GM18867 (cell line): ENCODE measurements around the gene COL4A1.
"Not testable (repeated sequence)": the region's sequence is repeated elsewhere in the genome, so short reads cannot be mapped to it uniquely, and the experiment has no call there.

Experiments
- ATAC-seq: cut with Tn5 transposase; IDR thresholded peaks from one replicate; pipeline ENCODE4 v1.9.1; 2021; ENCODE audit warnings: mild to moderate bottlenecking, moderate library complexity; ENCODE audit not compliant: unreplicated experiment

Gene COL4A1

GRCh38 chr13:110324026-110324749, 17.2 kb upstream of the COL4A1 start:
- no peak for ATAC-seq

DNA sequence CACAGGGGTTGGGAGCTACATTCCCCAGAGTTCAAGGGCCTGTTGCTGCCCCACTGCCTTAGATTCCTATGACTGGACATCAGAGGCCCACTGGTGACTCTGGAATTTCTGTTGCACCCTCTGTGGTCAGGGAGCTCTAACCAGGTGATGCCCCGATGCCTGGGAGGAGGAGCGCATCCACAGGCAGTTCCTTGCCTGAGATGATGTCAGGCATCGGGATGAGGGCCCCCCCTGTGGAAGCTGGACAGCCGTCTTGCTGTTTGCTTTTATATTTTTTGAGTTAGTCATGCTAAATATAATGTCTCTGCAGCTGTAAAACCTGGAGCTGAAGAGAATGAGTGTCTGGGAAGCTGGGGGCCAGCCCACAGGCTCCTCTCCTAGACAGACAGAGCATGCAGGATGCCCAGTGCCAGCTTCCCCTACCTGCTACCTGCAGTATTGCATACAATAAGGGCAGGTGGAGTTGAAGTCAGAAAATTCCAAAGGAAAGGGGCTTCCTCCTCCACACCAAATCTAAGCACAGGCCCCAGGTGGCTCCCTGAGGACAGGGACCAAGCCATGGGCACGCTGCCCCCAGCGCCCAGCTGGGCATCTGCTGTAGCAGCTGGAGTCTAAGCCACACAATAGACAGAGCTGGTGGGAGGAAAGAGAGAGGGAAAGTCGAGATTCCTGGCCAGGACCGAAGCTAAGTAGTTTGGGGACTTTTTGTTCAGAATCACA, 16.4 kb upstream of the COL4A1 start:
- ATAC-seq: no peak

DNA sequence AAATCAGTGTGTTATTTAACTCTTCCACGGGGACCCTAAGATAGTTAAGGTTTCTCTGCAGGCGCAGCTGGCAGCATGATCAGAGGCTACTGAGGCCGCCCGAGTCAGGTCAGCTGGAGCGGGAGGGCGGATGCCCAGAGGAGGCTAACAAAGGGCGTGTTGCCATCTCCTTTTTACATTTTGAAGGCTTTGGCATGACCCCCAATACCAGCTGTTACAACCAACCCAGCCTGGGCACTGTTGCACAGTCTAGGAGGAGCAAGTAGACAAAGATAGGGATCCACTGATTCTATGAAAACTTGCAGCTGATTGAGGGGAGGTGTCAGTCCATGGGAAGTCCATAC, 15.8 kb upstream of the COL4A1 start:
- ATAC-seq: no peak

GRCh38 chr13:110322126-110322827, 15.3 kb upstream of the COL4A1 start:
- no peak for ATAC-seq

DNA sequence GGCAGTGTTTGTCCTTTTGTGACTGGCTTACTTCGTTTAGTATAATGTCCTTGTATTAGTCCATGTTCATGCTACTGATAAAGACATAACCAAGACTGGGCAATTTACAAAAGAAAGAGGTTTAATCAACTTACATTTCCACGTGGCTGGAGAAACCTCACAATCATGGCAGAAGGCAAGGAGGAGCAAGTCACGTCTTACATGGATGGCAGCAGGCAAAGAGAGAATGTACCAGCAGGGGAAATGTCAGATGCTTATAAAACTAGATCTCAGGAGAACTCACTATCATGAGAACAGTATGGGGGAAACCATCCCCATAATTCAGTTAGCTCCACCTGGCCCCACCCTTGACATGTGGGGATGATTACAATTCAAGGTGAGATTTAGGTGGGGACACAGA, 14.6 kb upstream of the COL4A1 start:
- not testable (repeated sequence) for ATAC-seq

DNA sequence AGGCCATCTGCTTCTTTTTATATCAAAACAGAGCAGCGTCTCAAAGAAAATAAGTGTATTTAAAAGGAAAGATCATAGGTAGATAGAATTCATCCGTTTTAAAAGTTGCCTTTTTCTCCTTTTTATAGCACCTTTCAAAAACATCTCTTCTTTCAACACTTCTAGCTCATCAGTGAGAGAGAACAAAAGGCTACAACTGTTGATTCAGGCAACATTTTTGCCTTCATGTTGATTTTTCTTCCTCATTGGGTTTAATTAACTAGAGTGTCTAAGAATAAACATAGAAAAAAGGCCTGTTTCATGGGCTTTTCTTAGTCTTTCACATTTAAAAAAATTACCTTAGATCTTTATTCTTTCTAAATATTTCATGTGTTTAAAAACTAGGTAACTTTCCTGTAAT, 13.7 kb upstream of the COL4A1 start:
- no peak for ATAC-seq

DNA sequence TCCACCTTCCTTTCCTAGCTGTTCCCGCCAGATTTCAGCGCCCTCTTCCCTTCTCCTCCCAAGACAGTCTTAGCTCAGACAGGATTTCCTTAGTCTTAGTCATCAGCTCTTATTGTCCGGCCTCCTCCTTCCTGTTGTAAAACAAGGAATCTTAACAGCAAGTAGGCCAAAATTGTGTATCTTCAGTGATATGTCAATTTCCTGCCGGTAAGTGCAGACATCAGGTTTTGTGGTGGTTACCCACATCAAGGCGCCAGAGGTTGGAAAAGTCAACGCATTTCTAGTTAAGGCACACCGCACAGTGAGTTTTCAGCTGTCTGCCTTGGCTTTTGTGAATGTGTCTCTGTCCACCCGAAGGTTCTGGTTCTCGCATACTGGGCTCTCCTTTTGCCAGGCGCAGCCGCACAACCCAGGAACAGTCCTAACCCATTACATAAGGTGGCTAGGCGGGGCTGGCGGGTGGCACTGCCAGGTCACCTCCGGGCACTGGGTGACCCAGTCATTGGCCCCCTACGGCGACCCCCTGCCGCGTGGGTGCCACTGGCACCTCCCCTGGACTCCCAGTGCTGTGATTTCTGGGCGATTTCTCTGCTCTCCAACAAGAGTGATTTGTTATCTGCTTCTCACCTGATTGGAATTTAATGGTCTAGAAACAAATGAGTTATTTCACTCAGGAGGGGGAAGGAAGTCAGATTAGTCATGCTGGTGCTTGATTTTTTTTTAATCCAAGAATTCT, 13.0 kb upstream of the COL4A1 start:
- ATAC-seq: no peak

GRCh38 chr13:110319397-110319773, 12.4 kb upstream of the COL4A1 start:
- no peak for ATAC-seq

GRCh38 chr13:110318920-110319319, 12.0 kb upstream of the COL4A1 start:
- ATAC-seq: no peak

- no peak for ATAC-seq
Measured at GRCh38 chr13:110317496-110318195, 10.7 kb upstream of the COL4A1 start.

GRCh38 chr13:110317093-110317492, 10.1 kb upstream of the COL4A1 start:
- ATAC-seq: no peak

DNA sequence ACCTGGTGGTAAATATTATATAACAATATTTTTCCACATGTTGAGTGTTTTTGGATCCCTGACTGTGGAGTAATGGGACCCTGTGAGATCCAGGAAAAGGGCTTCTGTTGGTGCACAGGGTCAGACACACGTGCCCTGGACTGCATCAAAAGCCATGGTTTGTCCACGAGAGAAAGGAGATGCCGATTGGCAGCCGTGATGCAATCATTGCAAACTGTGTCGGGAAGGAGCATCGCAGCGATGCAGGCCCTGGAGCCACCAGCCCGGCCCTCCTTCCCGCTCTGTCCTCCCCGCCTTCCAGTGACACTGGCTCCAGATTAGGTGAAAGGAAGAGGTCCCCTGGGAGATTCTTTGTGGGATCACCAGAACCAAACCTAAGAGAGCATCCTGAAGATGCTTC, 9.2 kb upstream of the COL4A1 start:
- no peak for ATAC-seq

DNA sequence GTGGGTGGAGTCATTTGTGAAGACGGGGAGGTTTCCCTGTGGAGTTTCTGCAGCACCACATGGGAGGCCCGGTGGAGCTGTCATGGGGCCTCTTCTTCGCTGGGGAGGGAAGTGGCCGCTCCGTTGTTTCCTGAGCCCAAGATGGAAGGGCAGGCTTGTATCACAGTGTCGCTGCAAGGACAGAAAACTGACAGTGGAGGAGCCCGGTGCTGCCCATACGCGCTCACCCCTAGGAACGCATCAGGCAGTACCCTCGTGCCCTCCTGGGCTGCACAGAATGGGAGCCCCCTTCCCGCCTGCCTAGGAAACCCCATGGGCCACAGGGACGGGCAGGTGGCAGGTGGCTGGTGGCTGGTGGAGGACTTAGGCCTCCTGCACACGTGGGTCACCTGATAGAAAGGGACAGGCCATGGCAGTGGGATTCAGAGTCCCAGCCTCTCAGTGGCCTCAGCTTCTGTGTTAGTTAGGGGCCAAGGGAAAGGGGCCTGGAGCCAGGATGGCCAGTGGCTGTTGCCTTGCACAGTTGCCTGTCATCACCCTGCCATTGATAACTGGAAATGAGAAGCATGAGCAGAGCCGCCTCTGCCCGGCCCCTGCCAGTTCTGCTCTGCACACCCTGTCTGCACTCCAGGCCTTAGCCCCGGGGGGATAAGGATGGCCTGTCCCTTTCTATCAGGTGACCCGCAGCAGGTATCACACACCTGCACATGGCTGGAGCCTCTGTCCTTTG, 7.7 kb upstream of the COL4A1 start:
- no peak for ATAC-seq

GRCh38 chr13:110313733-110314132, 6.8 kb upstream of the COL4A1 start:
- not testable (repeated sequence) for ATAC-seq

- not testable (repeated sequence) for ATAC-seq
Measured at GRCh38 chr13:110313261-110313660, 6.3 kb upstream of the COL4A1 start.

GRCh38 chr13:110312339-110313031, 5.5 kb upstream of the COL4A1 start:
- no peak for ATAC-seq

- no peak for ATAC-seq
Measured at GRCh38 chr13:110311443-110312338, 4.7 kb upstream of the COL4A1 start.
